Measurements from ENCODE around the gene NEU1. TPM values are rescaled to one million over a fixed set of nuclear protein-coding genes. Genes with fewer than 3 reads are reported as not detected.
"Not testable (repeated sequence)": the region's sequence is repeated elsewhere in the genome, so short reads cannot be mapped to it uniquely, and the experiment has no call there.

NEU1 gene
- total RNA-seq, 1 donor from 2014 or later, result 25.6 TPM

GRCh38 chr6:31817929-31818511 lies 44.6 kb downstream of the NEU1 start:
- not testable (repeated sequence) for DNase-seq

GRCh38 chr6:31817133-31817928 lies 45.3 kb downstream of the NEU1 start:
- DNase-seq, result not testable (repeated sequence)

- DNase-seq, result peak; percentile 98
Observed at GRCh38 chr6:31815025-31815838, 47.4 kb downstream of the NEU1 start, which contains the start of the genes HSPA1A and HSPA1L. HSPA1A (plus strand) TSS chr6:31815543; CDS start chr6:31815757, 214 bp downstream. HSPA1L (minus strand) TSS chr6:31815283; CDS start chr6:31811972, 3,311 bp downstream.

GRCh38 chr6:31814677-31815024 lies 48.0 kb downstream of the NEU1 start:
- DNase-seq, result peak; percentile 99

- no peak for DNase-seq
Observed at GRCh38 chr6:31813465-31813849, 49.2 kb downstream of the NEU1 start.

GRCh38 chr6:31811645-31812044 lies 51.0 kb downstream of the NEU1 start:
- DNase-seq, result no peak

- DNase-seq, result not testable (repeated sequence)
Observed at GRCh38 chr6:31808599-31808998, 54.0 kb downstream of the NEU1 start.

Small RNAs within 50 kb of the gene (small RNA-seq; reads per million reads assigned to genes)
- gene SNORD48 (ENCODE audit: low replicate concordance) (123 reads per million, percentile 97 among the genes with 10 or more reads in this experiment), gene SNORD52 (ENCODE audit: low replicate concordance) (not detected)

Other genes with a start within 250 kb of the NEU1 start
- gene AIF1, start 247.6 kb downstream of the NEU1 start, total RNA-seq, result 10.9 TPM
- gene PRRC2A, start 242.1 kb downstream of the NEU1 start, total RNA-seq, result 66.1 TPM
- 154 TPM for gene BAG6, start 210.2 kb downstream of the NEU1 start, total RNA-seq
- gene APOM, start 206.9 kb downstream of the NEU1 start, total RNA-seq, result not detected
- gene C6orf47, start 202.0 kb downstream of the NEU1 start, total RNA-seq, result 20.8 TPM
- gene GPANK1, start 197.8 kb downstream of the NEU1 start, total RNA-seq, result 18.0 TPM
- gene CSNK2B, start 196.7 kb downstream of the NEU1 start, total RNA-seq, result 92.1 TPM
- gene LY6G5B, start 192.8 kb downstream of the NEU1 start, total RNA-seq, result 2.6 TPM
- gene LY6G5C, start 181.8 kb downstream of the NEU1 start, total RNA-seq, result not detected
- 46.2 TPM for gene ABHD16A, start 159.5 kb downstream of the NEU1 start, total RNA-seq
- 0.82 TPM for gene LY6G6F, start 156.0 kb downstream of the NEU1 start, total RNA-seq
- gene LY6G6D, start 147.5 kb downstream of the NEU1 start, total RNA-seq, result not detected
- 1.1 TPM for gene LY6G6C, start 141.1 kb downstream of the NEU1 start, total RNA-seq
- not detected for gene MPIG6B, start 139.4 kb downstream of the NEU1 start, total RNA-seq
- gene DDAH2, start 133.5 kb downstream of the NEU1 start, total RNA-seq, result 114 TPM
- gene CLIC1, start 126.3 kb downstream of the NEU1 start, total RNA-seq, result 131 TPM
- 9.6 TPM for gene MSH5, start 122.8 kb downstream of the NEU1 start, total RNA-seq
- gene SAPCD1, start 100.2 kb downstream of the NEU1 start, total RNA-seq, result not detected
- gene VWA7, start 85.5 kb downstream of the NEU1 start, total RNA-seq, result 2.3 TPM
- gene VARS1, start 67.1 kb downstream of the NEU1 start, total RNA-seq, result 42.5 TPM
- 20.8 TPM for gene LSM2, start 55.9 kb downstream of the NEU1 start, total RNA-seq
- 4.5 TPM for gene HSPA1L, start 47.5 kb downstream of the NEU1 start, total RNA-seq
- gene HSPA1A, start 47.3 kb downstream of the NEU1 start, total RNA-seq, result 698 TPM
- gene HSPA1B, start 35.1 kb downstream of the NEU1 start, total RNA-seq, result 827 TPM
- 1.7 TPM for gene SLC44A4, start 16.2 kb upstream of the NEU1 start, total RNA-seq
- gene EHMT2, start 34.9 kb upstream of the NEU1 start, total RNA-seq, result 37.4 TPM
- 5.7 TPM for gene ZBTB12, start 39.3 kb upstream of the NEU1 start, total RNA-seq
- 0.51 TPM for gene C2, start 64.9 kb upstream of the NEU1 start, total RNA-seq
- 7.1 TPM for gene CFB, start 83.3 kb upstream of the NEU1 start, total RNA-seq
- 79.7 TPM for gene NELFE, start 96.2 kb upstream of the NEU1 start, total RNA-seq
- 30.6 TPM for gene SKIC2, start 96.4 kb upstream of the NEU1 start, total RNA-seq
- 10.7 TPM for gene DXO, start 109.3 kb upstream of the NEU1 start, total RNA-seq
- gene C4A, start 119.2 kb upstream of the NEU1 start, total RNA-seq, result 32.6 TPM
- gene C4B, start 152.0 kb upstream of the NEU1 start, total RNA-seq, result 38.0 TPM
- 1.0 TPM for gene CYP21A2, start 175.6 kb upstream of the NEU1 start, total RNA-seq
- gene TNXB, start 246.5 kb upstream of the NEU1 start, total RNA-seq, result 214 TPM

All from tongue (tissue), 3 donors.